GM21786 (cell line): ENCODE results near the gene PPM1J.
A peak's percentile ranks its signal among the peaks of the same experiment; 100 is the strongest.
"Not testable (repeated sequence)": the region's sequence is repeated elsewhere in the genome, so short reads cannot be mapped to it uniquely, and the experiment has no call there.

Source experiments
- ATAC-seq: cut with Tn5 transposase; IDR thresholded peaks from one replicate; pipeline ENCODE4 v1.9.1; 2021; ENCODE audit not compliant: unreplicated experiment

Gene PPM1J

DNA sequence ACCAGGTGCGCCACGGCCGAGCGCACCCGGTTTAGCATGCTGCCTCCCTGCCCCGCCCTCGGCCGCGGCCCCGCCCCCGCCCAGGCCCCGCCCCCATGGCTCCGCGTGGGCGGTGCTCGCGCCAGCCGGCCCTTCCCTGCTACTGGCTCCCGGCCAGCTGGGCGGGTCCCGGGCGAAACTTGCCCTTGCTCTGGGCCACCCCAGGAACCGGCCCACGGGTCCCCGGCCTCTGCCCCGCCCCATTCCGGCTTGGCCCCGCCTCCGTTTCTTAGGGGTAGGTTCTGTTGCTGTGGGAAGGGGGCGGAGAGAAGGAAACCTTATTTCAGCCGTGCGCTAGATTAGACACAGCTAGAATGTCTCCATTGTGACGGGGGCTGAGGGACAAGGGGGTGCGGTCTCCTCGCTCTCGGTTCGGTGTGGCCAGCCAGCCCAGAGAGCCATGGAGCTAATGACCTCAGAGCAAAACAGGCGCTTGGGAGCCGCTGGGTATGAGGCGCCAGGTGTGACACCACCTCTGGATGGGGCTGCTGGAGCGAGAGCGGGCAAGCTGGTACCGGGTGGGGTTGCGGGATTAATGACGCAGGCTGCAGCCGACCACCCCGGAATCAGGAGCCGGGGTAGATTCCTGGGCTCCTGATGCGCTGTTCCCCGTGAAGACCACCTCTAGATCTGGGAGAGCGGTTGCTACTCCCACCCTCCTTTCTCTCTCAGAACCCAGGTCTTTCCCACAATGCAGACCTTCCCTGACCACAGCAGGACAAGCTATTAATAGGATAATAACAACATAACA is at the start of gene PPM1J:
Gene PPM1J, minus strand, starts transcription at position 69 of the 790 bp plus-strand sequence. Its CDS starts 31 bp downstream, at position 38.
- ATAC-seq, result peak; percentile 78

DNA sequence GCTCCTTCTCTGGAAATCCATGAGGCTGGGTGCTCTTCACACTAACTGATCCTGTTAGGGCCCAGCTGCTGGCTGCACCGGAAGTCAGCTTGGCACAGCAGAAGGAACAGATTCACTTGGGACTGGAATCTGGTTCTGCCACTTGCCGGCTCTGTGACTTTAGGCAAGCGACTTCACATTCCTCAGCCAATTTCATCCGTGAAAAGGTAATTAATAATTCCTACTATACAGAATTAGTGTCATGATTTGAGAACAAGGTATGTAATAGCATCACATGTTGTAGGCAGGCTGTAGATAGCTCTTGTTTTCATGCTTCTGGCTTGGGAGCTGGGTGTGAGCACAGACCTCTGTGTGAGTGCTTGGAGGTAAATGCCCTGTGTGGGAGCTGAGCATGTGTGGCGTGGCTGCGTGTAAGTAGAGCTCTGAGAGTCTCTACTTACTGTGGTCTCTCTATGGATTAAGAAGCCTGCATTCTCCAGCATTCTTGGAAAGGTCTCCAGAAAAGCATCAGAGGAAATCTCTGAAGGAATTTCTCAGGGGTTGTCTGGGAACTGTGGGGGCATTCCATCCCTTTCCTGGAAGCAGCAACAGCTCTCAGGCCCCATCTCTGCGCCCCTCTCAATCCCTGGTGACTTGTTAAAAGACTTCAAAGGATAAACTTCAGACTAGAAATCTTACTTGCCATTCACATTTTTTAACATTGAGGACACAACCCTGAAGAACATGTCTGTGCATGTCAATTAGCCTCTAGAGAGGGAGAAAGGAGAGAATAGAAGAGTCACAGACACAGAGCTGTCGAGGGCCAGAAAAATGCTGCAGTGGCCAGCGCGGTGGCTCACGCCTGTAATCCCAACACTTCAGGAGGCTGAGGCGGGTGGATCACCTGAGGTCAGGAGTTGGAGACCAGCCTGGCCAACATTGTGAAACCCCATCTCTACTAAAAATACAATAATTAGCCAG is 47.7 kb upstream of the PPM1J start:
- no peak for ATAC-seq

DNA sequence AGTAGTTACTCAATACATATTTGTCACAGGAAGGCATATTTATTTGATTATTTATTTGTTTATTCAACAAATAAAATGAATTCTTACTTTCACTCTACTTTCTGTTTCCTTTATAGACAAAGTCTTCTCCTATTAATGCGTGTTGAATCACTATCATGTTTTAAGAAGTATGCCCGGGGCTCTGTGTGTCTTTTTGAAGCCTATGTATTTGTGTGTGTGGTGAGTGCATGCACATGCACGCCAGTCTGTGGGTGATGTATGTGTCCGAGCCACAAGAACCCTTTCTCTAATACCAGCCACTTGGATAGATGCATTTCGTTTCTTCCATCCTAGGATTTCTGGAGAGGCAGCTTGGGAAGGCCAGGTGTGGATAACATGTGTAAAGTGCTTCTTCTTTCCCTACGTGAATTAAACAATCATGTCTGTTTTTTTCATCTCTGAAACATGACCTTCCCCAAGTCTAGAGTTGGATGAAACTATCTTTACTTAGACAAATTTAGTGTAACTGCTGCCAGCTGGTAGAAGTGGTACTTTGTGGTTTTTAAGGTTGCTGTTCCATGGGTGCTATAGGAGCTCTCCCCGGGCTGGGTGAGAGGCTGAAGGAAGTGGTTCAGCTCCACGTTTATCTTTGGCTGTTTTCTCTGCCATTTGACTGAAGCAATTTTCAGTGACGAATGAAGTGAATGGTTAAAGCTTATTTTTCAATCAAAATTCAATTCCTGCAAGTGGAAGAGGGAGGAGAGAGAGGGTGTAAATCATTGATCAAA is 46.8 kb upstream of the PPM1J start:
- ATAC-seq, result no peak

DNA sequence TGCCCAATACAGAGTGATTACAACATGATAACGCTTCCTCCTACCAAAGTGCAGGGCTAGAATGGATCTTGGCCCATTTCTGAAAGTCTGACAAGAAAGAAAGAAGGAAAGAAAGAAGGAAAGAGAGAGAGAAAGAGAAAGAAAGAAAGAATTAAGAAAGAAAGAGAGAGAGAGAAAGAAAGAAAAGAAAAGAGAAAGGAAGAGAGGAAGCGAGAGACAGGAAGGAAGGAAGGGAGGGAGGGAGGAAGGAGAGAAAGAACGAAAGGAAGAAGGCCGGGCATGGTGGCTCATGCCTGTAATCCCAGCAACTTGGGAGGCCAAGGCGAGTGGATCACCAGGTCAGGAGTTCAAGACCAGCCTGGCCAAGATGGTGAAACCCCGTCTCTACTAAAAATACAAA is 44.1 kb upstream of the PPM1J start:
- no peak for ATAC-seq

GRCh38 chr1:112754116-112754628 is 39.0 kb upstream of the PPM1J start:
- ATAC-seq, result no peak

- ATAC-seq, result no peak
Measured at GRCh38 chr1:112748396-112748795, 33.3 kb upstream of the PPM1J start.

DNA sequence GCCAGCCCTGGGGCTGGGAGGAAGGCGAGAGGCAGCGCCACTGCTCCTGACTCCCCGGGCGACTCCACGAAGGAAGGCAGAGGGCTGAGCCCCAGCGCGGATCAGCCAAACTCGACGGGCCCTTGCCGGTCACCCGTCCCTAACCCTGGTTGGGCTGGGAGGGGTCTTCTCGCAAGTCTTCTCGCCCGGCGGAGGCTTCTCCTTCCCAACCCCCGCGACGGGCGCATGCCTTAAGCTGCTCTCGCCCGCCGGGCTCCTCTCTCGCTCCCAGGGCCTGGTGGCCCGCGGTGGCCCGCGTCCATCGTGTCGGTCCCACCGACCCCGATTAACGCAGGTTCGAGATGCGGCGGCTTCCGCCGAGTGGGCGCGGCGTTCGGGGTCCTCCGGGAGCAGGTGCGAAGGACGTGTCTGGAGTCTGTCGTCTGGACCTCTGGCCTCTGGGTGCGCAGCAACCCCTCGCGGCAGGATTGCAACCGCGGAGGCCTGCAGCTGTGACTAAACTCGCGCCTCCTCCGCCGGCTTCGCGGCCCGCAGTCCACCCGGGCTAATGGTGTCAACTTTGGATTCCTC is 29.0 kb upstream of the PPM1J start:
- no peak for ATAC-seq

DNA sequence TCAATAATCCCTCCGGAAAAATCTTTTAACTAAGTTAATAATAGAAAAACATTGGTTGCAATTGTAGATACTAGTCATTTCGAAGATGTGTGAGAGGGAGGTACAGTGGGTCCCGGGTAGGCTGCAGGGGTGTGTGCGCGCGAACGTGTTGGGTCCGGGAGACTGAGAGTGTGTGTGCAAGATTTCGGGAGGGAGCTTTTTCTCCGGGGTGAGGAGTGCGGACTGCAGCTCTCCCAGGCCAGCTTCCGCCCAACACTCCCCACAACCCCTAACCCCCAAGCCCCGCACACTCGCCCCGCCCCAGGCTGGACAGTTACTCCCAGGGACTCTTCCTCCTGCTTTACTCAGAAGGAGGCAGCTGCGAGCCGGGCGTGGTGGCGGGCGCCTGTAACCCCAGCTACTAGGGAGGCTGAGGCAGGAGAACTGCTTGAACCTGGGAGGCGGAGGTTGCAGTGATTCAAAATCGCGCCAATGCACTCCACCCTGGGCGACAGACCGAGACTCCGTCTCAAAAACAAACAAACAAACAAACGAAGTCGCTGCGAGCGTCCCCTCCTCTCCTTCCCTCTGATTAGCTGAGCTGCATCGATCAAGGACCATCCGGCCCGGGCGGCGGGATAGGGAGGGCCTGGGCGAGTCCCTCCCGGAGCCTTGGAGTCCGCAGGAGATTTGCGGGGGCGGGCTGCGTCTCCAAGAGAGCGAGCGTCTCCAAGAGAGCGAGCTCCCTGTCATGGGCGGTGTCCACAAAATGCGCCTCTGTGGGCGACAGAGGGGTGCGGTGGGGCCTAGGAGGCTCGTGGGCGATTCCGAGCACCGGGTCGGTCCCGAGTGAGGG is 28.3 kb upstream of the PPM1J start:
- ATAC-seq, result no peak

DNA sequence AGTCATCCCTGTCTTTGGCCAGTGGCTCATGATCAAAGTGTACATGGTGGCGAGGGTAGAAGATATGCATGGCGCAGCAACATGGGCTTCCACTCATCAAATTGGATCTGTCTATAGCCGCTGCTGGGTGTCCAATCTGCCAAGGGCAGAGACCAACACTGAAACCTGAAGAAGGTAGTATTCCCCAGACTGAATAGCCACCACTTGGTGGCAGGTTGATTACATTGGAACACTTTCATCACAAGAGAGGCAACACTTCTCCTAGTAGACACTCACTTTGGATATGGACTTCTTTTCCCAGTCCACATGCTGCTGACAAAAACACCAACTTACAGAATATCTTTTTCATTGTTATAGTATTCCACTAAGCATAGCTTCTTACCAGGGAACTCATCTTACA is 22.4 kb upstream of the PPM1J start:
- ATAC-seq, result no peak

GRCh38 chr1:112735752-112736151 is 20.6 kb upstream of the PPM1J start:
- no peak for ATAC-seq

GRCh38 chr1:112731451-112731850 is 16.3 kb upstream of the PPM1J start:
- no peak for ATAC-seq

GRCh38 chr1:112729909-112730308 is 14.8 kb upstream of the PPM1J start:
- ATAC-seq, result no peak

DNA sequence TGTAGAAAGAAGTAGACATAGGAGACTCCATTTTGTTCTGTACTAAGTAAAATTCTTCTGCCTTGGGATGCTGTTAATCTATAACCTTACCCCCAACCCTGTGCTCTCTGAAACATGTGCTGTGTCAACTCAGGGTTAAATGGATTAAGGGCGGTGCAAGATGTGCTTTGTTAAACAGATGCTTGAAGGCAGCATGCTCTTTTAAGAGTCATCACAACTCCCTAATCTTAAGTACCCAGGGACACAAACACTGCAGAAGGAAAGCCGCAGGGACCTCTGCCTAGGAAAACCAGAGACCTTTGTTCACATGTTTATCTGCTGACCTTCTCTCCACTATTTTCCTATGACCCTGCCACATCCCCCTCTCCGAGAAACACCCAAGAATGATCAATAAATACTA is 13.9 kb upstream of the PPM1J start:
- ATAC-seq, result not testable (repeated sequence)

GRCh38 chr1:112728306-112728971 is 13.3 kb upstream of the PPM1J start:
- ATAC-seq, result not testable (repeated sequence)

DNA sequence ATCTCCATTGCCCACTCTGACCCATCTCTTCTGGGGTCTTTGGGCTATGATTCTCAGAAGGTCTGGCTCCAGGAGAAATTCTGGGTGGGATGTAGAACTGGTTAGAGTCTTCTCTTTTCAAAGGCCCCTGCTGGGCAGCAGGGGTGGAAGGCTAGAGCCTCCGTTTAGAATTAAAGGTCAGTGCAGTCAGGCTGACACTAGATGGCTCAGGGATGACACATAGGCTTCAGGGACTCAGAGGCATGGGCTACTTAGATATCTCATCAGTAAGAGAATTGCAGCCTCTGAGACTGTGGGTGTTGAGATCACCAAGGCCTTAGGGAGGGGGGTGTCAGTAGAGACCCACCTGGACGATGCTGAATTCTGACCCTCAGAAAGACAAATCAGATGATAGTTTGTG is 12.6 kb upstream of the PPM1J start:
- ATAC-seq, result no peak

GRCh38 chr1:112724240-112724639 is 9.1 kb upstream of the PPM1J start:
- not testable (repeated sequence) for ATAC-seq

DNA sequence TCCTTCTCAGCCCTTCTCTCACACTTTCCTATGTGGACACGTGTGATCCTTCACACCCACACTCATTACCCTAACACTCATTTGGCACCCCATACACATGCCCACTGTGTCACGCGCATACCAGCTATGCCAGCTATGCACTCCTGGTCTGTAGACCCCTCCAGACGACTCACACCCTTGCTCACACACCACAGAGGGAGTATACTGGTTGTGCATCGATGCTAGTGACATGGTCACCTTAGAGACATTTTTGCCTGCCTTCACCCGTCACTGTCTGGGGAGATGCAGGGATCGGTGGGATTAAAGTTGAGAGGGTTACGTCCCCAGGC is 8.3 kb upstream of the PPM1J start:
- ATAC-seq, result no peak

GRCh38 chr1:112722601-112723510 is 7.7 kb upstream of the PPM1J start:
- ATAC-seq, result no peak
